Putamen (tissue), 1 donor: ENCODE results near the gene PLEKHG4.

ENCODE experiments used
- DNase-seq: peaks from one replicate; pipeline ENCODE4 v3.0.0-alpha.2; 2016; ENCODE audit warnings: low spot score

PLEKHG4 gene

GRCh38 chr16:67284699-67285646, 5.6 kb downstream of the PLEKHG4 start:
- DNase-seq: no peak

- no peak for DNase-seq
Measured at GRCh38 chr16:67286441-67287235, 7.3 kb downstream of the PLEKHG4 start.

GRCh38 chr16:67287960-67288359, 8.6 kb downstream of the PLEKHG4 start:
- DNase-seq: no peak

GRCh38 chr16:67291461-67291860, 12.1 kb downstream of the PLEKHG4 start:
- DNase-seq: no peak

- no peak for DNase-seq
Measured at GRCh38 chr16:67294171-67294757, 14.9 kb downstream of the PLEKHG4 start.

GRCh38 chr16:67294938-67295361, 15.6 kb downstream of the PLEKHG4 start:
- no peak for DNase-seq

- no peak for DNase-seq
Measured at GRCh38 chr16:67296420-67296819, 17.1 kb downstream of the PLEKHG4 start.

- no peak for DNase-seq
Measured at GRCh38 chr16:67298277-67298676, 18.9 kb downstream of the PLEKHG4 start.

- no peak for DNase-seq
Measured at GRCh38 chr16:67299269-67299668, 19.9 kb downstream of the PLEKHG4 start.

- DNase-seq: no peak
Measured at GRCh38 chr16:67301080-67301782, 21.9 kb downstream of the PLEKHG4 start.

GRCh38 chr16:67302076-67302475, 22.7 kb downstream of the PLEKHG4 start:
- no peak for DNase-seq

GRCh38 chr16:67302970-67303369, 23.6 kb downstream of the PLEKHG4 start:
- no peak for DNase-seq

GRCh38 chr16:67304020-67304419, 24.7 kb downstream of the PLEKHG4 start:
- DNase-seq: no peak

- no peak for DNase-seq
Measured at GRCh38 chr16:67305216-67306071, 26.1 kb downstream of the PLEKHG4 start.

- DNase-seq: no peak
Measured at GRCh38 chr16:67310561-67310960, 31.2 kb downstream of the PLEKHG4 start.

- DNase-seq: no peak
Measured at GRCh38 chr16:67311607-67312488, 32.5 kb downstream of the PLEKHG4 start.

- DNase-seq: no peak
Measured at GRCh38 chr16:67312719-67313118, 33.4 kb downstream of the PLEKHG4 start.

- DNase-seq: no peak
Measured at GRCh38 chr16:67317853-67318252, 38.5 kb downstream of the PLEKHG4 start.

- no peak for DNase-seq
Measured at GRCh38 chr16:67326115-67326471, 46.8 kb downstream of the PLEKHG4 start.
